IPS-18a (cell line): ENCODE measurements around the gene ASB13.

Source experiments
- H3K27ac ChIP-seq: one replicate; pipeline ENCODE4 v1.5.1; 2013; ENCODE audit warnings: low read length
- H3K27me3 ChIP-seq: one replicate; pipeline ENCODE4 v1.6.1; 2013; ENCODE audit warnings: mild to moderate bottlenecking, low read length; ENCODE audit not compliant: control insufficient read depth, insufficient read depth
- H3K36me3 ChIP-seq: one replicate; pipeline ENCODE4 v1.6.1; 2013; ENCODE audit warnings: low read depth, low read length; ENCODE audit not compliant: control insufficient read depth
- H3K4me1 ChIP-seq: one replicate; pipeline ENCODE4 v1.6.1; 2013; ENCODE audit warnings: low read depth, low read length; ENCODE audit not compliant: control insufficient read depth
- H3K4me3 ChIP-seq: one replicate; pipeline ENCODE4 v1.5.1; 2013; ENCODE audit warnings: low read length
- H3K9ac ChIP-seq: one replicate; pipeline ENCODE4 v1.6.1; 2013; ENCODE audit warnings: mild to moderate bottlenecking, low read length, moderate library complexity
- H3K9me3 ChIP-seq: one replicate; pipeline ENCODE4 v1.6.1; 2013; ENCODE audit warnings: low read depth, low read length; ENCODE audit not compliant: control insufficient read depth

Gene ASB13

GRCh38 chr10:5607594-5607993 lies 58.8 kb downstream of the ASB13 start:
- Histone ChIP-seq H3K4me1 (no peaks in the 10 kb centered on the region), H3K36me3 (no peaks in the 10 kb centered on the region), H3K27me3 (no peaks in the 10 kb centered on the region), H3K9me3 (no peaks in the 10 kb centered on the region), H3K27ac (no peak overlapping the region), H3K4me3 (no peak overlapping the region), H3K9ac (no peak overlapping the region)

GRCh38 chr10:5606864-5607263 lies 59.5 kb downstream of the ASB13 start:
- H3K36me3 ChIP-seq, result no peaks in the 10 kb centered on the region
- H3K27me3 ChIP-seq, result no peaks in the 10 kb centered on the region
- H3K4me3 ChIP-seq, result no peak overlapping the region
- H3K27ac ChIP-seq, result no peak overlapping the region
- H3K9ac ChIP-seq, result no peak overlapping the region
- no peaks in the 10 kb centered on the region for H3K9me3 ChIP-seq
- no peaks in the 10 kb centered on the region for H3K4me1 ChIP-seq

- Histone ChIP-seq H3K9ac (no peak overlapping the region), H3K36me3 (no peaks in the 10 kb centered on the region), H3K4me3 (no peak overlapping the region), H3K27ac (no peak overlapping the region), H3K4me1 (no peaks in the 10 kb centered on the region), H3K9me3 (no peaks in the 10 kb centered on the region), H3K27me3 (no peaks in the 10 kb centered on the region)
Observed at GRCh38 chr10:5606321-5606720, 60.1 kb downstream of the ASB13 start.

GRCh38 chr10:5604961-5605360 lies 61.4 kb downstream of the ASB13 start:
- Histone ChIP-seq H3K9ac (no peak overlapping the region), H3K36me3 (no peaks in the 10 kb centered on the region), H3K4me3 (no peak overlapping the region), H3K9me3 (no peaks in the 10 kb centered on the region), H3K27ac (no peak overlapping the region), H3K27me3 (no peaks in the 10 kb centered on the region), H3K4me1 (no peaks in the 10 kb centered on the region)

- H3K4me3 ChIP-seq, result no peak overlapping the region
- H3K9ac ChIP-seq, result no peak overlapping the region
- H3K9me3 ChIP-seq, result no peaks in the 10 kb centered on the region
- H3K4me1 ChIP-seq, result no peaks in the 10 kb centered on the region
- no peak overlapping the region for H3K27ac ChIP-seq
- H3K36me3 ChIP-seq, result no peaks in the 10 kb centered on the region
- H3K27me3 ChIP-seq, result no peaks in the 10 kb centered on the region
Observed at GRCh38 chr10:5604236-5604925, 62.0 kb downstream of the ASB13 start.

- H3K4me1 ChIP-seq, result no peaks in the 10 kb centered on the region
- no peaks in the 10 kb centered on the region for H3K27me3 ChIP-seq
- no peak overlapping the region for H3K9ac ChIP-seq
- H3K4me3 ChIP-seq, result no peak overlapping the region
- H3K27ac ChIP-seq, result no peak overlapping the region
- no peaks in the 10 kb centered on the region for H3K36me3 ChIP-seq
- no peaks in the 10 kb centered on the region for H3K9me3 ChIP-seq
Observed at GRCh38 chr10:5603848-5604170, 62.6 kb downstream of the ASB13 start.

GRCh38 chr10:5603091-5603847 lies 63.1 kb downstream of the ASB13 start:
- H3K9me3 ChIP-seq, result no peaks in the 10 kb centered on the region
- no peaks in the 10 kb centered on the region for H3K4me1 ChIP-seq
- no peak overlapping the region for H3K4me3 ChIP-seq
- H3K27me3 ChIP-seq, result no peaks in the 10 kb centered on the region
- H3K27ac ChIP-seq, result no peak overlapping the region
- H3K9ac ChIP-seq, result no peak overlapping the region
- no peaks in the 10 kb centered on the region for H3K36me3 ChIP-seq

- no peaks in the 10 kb centered on the region for H3K4me1 ChIP-seq
- no peaks in the 10 kb centered on the region for H3K9me3 ChIP-seq
- no peaks in the 10 kb centered on the region for H3K36me3 ChIP-seq
- no peaks in the 10 kb centered on the region for H3K27me3 ChIP-seq
- no peak overlapping the region for H3K4me3 ChIP-seq
- H3K27ac ChIP-seq, result no peak overlapping the region
- H3K9ac ChIP-seq, result no peak overlapping the region
Observed at GRCh38 chr10:5601826-5602495, 64.4 kb downstream of the ASB13 start.

- no peaks in the 10 kb centered on the region for H3K27me3 ChIP-seq
- H3K9me3 ChIP-seq, result no peaks in the 10 kb centered on the region
- H3K9ac ChIP-seq, result no peak overlapping the region
- no peak overlapping the region for H3K4me3 ChIP-seq
- no peak overlapping the region for H3K27ac ChIP-seq
- no peaks in the 10 kb centered on the region for H3K4me1 ChIP-seq
- H3K36me3 ChIP-seq, result no peaks in the 10 kb centered on the region
Observed at GRCh38 chr10:5600908-5601307, 65.5 kb downstream of the ASB13 start.

GRCh38 chr10:5599613-5600520 lies 66.5 kb downstream of the ASB13 start:
- Histone ChIP-seq H3K9ac (no peak overlapping the region), H3K4me1 (no peaks in the 10 kb centered on the region), H3K36me3 (no peaks in the 10 kb centered on the region), H3K4me3 (no peak overlapping the region), H3K27ac (no peak overlapping the region), H3K27me3 (no peaks in the 10 kb centered on the region), H3K9me3 (no peaks in the 10 kb centered on the region)

- H3K4me1 ChIP-seq, result no peaks in the 10 kb centered on the region
- H3K9ac ChIP-seq, result no peak overlapping the region
- H3K9me3 ChIP-seq, result no peaks in the 10 kb centered on the region
- H3K27me3 ChIP-seq, result no peaks in the 10 kb centered on the region
- no peak overlapping the region for H3K27ac ChIP-seq
- H3K36me3 ChIP-seq, result no peaks in the 10 kb centered on the region
- H3K4me3 ChIP-seq, result no peak overlapping the region
Observed at GRCh38 chr10:5598085-5598690, 68.2 kb downstream of the ASB13 start.
